Bronchial epithelial cell (primary cell): ENCODE results near the gene MATR3. TPM values are rescaled to one million over a fixed set of nuclear protein-coding genes. Genes with fewer than 3 reads are reported as not detected.

ENCODE experiments used
- DNase-seq: peaks from one replicate; pipeline ENCODE4 v3.0.0-alpha.2; 2010; ENCODE audit warnings: low read depth
- FAIRE-seq: peaks from 2 replicates; lab custom pipeline; 2011; peaks lifted over from hg19 to GRCh38; lab: Jason Lieb, UNC
- H3K27me3 ChIP-seq: 2 replicates; pipeline ENCODE4 v1.5.1; 2011; ENCODE audit warnings: low read length; ENCODE audit not compliant: control insufficient read depth, insufficient read depth
- H3K36me3 ChIP-seq: 2 replicates; pipeline ENCODE4 v1.5.1; 2011; ENCODE audit warnings: low read length; ENCODE audit not compliant: control insufficient read depth, insufficient read depth
- H3K4me3 ChIP-seq: 2 replicates; pipeline ENCODE4 v1.5.1; 2011; ENCODE audit warnings: mild to moderate bottlenecking, low read depth, low read length, control low read depth
- total RNA-seq: library from RNA; depleted of rRNA; stranded (reverse); fragments of >200 nt; gene quantifications from 2 replicates; pipeline ENCODE4 v1.2.1, GENCODE V29; 2014
- TF ChIP-seq, protein P1 (sequence below): IDR thresholded peaks from 2 replicates; pipeline ENCODE4 v1.5.1; 2011; ENCODE audit warnings: mild to moderate bottlenecking, moderate library complexity, low read length, control low read depth, inconsistent platforms; ENCODE audit not compliant: insufficient read depth, severe bottlenecking

Gene MATR3
- total RNA-seq, 1 donor from 2014 or later = 173 TPM

DNA sequence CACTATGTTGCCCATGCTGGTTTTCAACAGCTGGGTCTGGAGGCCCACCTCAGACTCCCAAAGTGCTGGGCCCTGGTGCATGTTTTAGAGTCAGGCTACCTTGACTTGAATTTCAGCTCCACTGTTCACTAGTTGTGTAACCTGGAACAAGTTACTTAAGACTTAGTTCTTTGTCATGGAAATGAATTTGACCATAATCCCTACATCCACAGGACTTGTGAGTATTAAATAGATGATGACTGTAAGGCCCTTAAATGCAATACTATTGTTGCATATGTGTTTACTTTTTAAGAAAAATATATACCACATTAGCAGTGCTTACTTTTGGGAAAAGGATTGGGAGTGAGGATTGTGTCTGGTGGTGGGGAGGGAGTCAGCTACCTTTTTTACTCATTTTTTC, 64.5 kb downstream of the MATR3 start:
- DNase-seq = no peak
- Histone ChIP-seq H3K27me3 (no peaks in the 10 kb centered on the region), H3K4me3 (no peak overlapping the region), H3K36me3 (no peaks in the 10 kb centered on the region)
- no peak for FAIRE-seq
- TF ChIP-seq, protein P1, sequence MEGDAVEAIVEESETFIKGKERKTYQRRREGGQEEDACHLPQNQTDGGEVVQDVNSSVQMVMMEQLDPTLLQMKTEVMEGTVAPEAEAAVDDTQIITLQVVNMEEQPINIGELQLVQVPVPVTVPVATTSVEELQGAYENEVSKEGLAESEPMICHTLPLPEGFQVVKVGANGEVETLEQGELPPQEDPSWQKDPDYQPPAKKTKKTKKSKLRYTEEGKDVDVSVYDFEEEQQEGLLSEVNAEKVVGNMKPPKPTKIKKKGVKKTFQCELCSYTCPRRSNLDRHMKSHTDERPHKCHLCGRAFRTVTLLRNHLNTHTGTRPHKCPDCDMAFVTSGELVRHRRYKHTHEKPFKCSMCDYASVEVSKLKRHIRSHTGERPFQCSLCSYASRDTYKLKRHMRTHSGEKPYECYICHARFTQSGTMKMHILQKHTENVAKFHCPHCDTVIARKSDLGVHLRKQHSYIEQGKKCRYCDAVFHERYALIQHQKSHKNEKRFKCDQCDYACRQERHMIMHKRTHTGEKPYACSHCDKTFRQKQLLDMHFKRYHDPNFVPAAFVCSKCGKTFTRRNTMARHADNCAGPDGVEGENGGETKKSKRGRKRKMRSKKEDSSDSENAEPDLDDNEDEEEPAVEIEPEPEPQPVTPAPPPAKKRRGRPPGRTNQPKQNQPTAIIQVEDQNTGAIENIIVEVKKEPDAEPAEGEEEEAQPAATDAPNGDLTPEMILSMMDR = no peak

DNA sequence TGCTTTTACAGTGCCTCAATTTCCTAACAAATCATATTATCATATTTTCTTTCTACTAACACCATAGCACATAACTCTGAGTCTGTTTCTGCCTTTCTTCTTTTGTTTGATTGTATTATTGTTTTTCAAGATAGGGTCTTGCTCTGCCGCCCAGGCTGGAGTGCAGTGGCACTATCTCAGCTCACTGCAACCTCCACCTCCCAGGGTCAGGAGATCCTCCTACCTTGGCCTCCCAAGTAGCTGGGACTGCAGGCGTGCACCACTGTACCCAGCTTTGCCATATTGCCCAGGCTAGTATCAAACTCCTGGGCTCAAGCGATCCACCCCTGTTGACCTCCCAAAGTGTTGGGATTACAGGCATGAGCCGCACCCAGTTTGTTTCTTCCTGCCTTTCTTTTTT, 66.8 kb downstream of the MATR3 start:
- Histone ChIP-seq H3K4me3 (no peak overlapping the region), H3K36me3 (peaks cover 8% of the 10 kb centered on the region), H3K27me3 (no peaks in the 10 kb centered on the region)
- DNase-seq (no peak), FAIRE-seq (no peak)
- TF ChIP-seq, protein P1 = no peak

DNA sequence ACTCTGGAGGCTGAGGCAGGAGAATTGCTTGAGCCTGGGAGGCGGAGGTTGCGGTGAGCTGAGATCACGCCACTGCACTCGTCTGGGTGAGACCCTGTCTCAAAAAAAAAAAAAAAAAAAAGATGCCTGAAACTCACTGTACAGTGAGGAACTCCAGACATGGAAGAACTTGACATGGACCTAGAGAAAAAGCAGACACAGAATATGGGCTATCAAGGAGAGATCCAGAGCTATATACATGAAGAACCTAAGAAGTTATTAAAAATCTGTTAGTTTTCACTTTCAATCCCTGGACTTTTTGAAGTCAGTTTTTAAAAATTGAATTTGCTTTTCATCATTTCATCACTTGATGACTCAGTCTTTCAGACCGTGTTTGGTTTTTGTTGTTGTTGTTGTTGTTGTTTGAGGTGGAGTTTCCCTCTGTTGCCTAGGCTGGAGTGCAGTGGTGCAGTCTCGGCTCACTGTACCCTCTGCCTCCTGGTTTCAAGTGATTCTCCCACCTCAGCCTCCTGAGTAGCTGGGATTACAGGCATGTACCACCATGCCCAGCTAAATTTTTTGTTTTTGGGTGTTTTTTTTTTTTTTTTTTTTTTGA, 68.4 kb downstream of the MATR3 start:
- H3K4me3 ChIP-seq = no peak overlapping the region
- no peak for FAIRE-seq
- TF ChIP-seq, protein P1 = no peak
- H3K36me3 ChIP-seq = peaks cover 11% of the 10 kb centered on the region
- H3K27me3 ChIP-seq = no peaks in the 10 kb centered on the region
- DNase-seq = no peak

DNA sequence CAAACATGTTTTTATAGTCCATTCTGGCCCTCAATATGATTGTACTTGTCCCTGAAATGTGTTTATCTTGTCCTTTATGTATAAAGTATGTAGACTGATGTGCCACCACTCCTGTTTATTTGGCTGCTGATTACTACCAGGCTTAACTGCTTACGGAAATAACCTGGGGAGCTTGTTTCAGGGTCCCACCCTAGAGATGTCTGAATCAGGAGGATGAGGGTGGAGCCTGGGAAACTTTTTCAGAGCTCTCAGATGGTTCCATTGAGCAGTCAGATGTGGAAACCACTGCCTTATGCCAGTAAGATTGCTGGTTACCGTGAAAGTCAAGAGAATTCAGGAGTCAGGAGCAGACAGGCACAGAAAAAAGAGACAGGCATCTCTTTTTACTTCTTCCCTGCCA, 70.4 kb downstream of the MATR3 start:
- TF ChIP-seq, protein P1 = no peak
- H3K36me3 ChIP-seq = peaks cover 13% of the 10 kb centered on the region
- no peaks in the 10 kb centered on the region for H3K27me3 ChIP-seq
- FAIRE-seq (no peak), DNase-seq (no peak)
- H3K4me3 ChIP-seq = no peak overlapping the region

DNA sequence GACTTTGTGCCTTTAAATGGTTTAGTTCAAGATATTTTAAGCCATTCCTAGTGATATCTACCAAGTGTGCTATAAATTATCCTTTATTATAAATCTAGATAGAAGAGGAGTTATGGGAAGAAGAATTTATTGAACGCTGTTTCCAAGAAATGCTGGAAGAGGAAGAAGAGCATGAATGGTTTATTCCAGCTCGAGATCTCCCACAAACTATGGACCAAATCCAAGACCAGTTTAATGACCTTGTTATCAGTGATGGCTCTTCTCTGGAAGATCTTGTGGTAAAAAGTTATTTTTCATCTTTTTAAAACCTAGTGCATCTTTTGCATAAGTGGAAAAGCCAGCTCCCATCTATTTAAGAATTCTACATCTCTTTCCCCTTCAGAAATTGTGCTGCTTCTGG, 70.9 kb downstream of the MATR3 start:
- TF ChIP-seq, protein P1 = no peak
- H3K4me3 ChIP-seq = no peak overlapping the region
- peaks cover 13% of the 10 kb centered on the region for H3K36me3 ChIP-seq
- no peak for FAIRE-seq
- DNase-seq = no peak
- no peaks in the 10 kb centered on the region for H3K27me3 ChIP-seq

DNA sequence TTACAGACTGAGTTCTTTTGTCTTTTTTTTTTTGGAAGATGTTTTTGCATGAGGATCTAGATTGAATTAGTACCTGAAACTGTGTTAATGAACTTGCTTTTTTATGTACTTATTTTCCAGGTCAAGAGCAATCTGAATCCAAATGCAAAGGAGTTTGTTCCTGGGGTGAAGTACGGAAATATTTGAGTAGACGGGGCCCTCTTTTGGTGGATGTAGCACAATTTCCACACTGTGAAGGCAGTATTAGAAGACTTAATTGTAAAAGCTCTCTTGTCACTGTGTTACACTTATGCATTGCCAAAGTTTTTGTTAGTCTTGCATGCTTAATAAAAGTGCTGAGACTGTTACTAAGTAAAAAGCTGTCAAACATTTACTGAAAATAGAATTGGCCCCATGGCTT, 75.1 kb downstream of the MATR3 start:
- TF ChIP-seq, protein P1 = no peak
- no peaks in the 10 kb centered on the region for H3K27me3 ChIP-seq
- peaks cover 11% of the 10 kb centered on the region for H3K36me3 ChIP-seq
- FAIRE-seq (no peak), DNase-seq (no peak)
- H3K4me3 ChIP-seq = no peak overlapping the region
